Thoracic aorta (tissue), 2 donors: ENCODE data around the gene FHIT. TPM values are rescaled to one million over a fixed set of nuclear protein-coding genes. Genes with fewer than 3 reads are reported as not detected.

ENCODE experiments used
- ATAC-seq: fragments of 150-250 bp; one replicate; pipeline ENCODE4 v1.8.0; 2017; ENCODE audit warnings: low read depth; ENCODE audit not compliant: insufficient number of reproducible peaks, low FRiP score
- DNase-seq: peaks from one replicate; pipeline ENCODE4 v3.0.0-alpha.2; 2020; ENCODE audit warnings: low spot score
- H3K27ac ChIP-seq, 2 donors: fragments of 200-600 bp; sonication (generic); 1 replicate in 1 of 2; 2 replicates in 1 of 2; pipeline ENCODE4 v1.5.1; 2016; ENCODE audit warnings: mild to moderate bottlenecking in 2 of 2, moderate library complexity in 2 of 2
- H3K27me3 ChIP-seq: fragments of 200-600 bp; sonication (generic); replicated peaks from 2 replicates; pipeline ENCODE4 v1.6.0; 2016; ENCODE audit warnings: mild to moderate bottlenecking; ENCODE audit not compliant: insufficient read depth
- H3K36me3 ChIP-seq: fragments of 200-600 bp; sonication (generic); one replicate; pipeline ENCODE4 v1.5.1; 2016
- H3K4me1 ChIP-seq, 2 donors: fragments of 200-600 bp; sonication (generic); 1 replicate in 1 of 2; 2 replicates in 1 of 2; pipeline versions ENCODE4 v1.5.1 to v1.6.0; 2016; ENCODE audit warnings: low read depth in 2 of 2, mild to moderate bottlenecking in 1 of 2; ENCODE audit not compliant: control insufficient read depth in 1 of 2
- H3K4me3 ChIP-seq: fragments of 200-600 bp; sonication (generic); 2 replicates; pipeline ENCODE4 v1.5.1; 2016; ENCODE audit warnings: mild to moderate bottlenecking
- H3K9me3 ChIP-seq: fragments of 200-600 bp; sonication (generic); 2 replicates; pipeline ENCODE4 v1.5.1; 2016
- CTCF ChIP-seq: fragments of 200-600 bp; sonication (generic); IDR thresholded peaks from one replicate; pipeline ENCODE4 v1.5.1; 2019; ENCODE audit warnings: antibody characterized with exemption
- total RNA-seq, 2 donors: library from RNA; depleted of rRNA; stranded (reverse); fragments of >200 nt; gene quantifications; one replicate each; pipeline versions ENCODE4 v1.1.0 to v1.2.3, GENCODE V29; 2016

The FHIT gene
- total RNA-seq, 2 donors from 2014 or later: 2.0 to 2.3 TPM

DNA sequence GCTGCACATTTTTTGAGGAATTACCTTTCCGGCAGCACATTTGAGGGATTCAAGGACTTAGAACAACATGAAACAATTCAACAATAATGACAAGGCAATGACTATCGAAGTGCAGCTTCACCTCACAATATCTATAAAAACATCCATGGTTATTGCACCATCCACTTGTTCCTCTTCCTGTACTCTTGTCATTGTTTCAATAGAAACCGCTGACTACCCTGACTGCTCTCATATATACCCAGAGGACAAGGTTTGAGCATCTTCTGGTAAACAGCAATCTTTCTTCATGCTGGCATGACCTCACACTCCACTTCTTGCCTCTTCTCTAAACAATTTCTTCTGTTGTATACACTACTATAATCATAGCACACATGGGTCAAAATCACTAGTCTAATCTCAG is 864.9 kb downstream of the FHIT start:
- ATAC-seq: no peak
- Histone ChIP-seq H3K36me3 (no peaks in the 10 kb centered on the region), H3K4me3 (no peak overlapping the region), H3K4me1 (no peaks in the 10 kb centered on the region), H3K27ac (no peak overlapping the region), H3K9me3 (no peaks in the 10 kb centered on the region), H3K27me3 (no peaks in the 10 kb centered on the region)
- DNase-seq: no peak
- no peak for TF ChIP-seq CTCF

- DNase-seq (no peak), ATAC-seq (no peak)
- H3K4me1 ChIP-seq: no peaks in the 10 kb centered on the region
- H3K9me3 ChIP-seq: no peaks in the 10 kb centered on the region
- H3K27ac ChIP-seq: no peak overlapping the region
- no peak for TF ChIP-seq CTCF
- H3K4me3 ChIP-seq: no peak overlapping the region
- no peaks in the 10 kb centered on the region for H3K36me3 ChIP-seq
- no peaks in the 10 kb centered on the region for H3K27me3 ChIP-seq
Observed at GRCh38 chr3:60384341-60384740, 866.9 kb downstream of the FHIT start.

DNA sequence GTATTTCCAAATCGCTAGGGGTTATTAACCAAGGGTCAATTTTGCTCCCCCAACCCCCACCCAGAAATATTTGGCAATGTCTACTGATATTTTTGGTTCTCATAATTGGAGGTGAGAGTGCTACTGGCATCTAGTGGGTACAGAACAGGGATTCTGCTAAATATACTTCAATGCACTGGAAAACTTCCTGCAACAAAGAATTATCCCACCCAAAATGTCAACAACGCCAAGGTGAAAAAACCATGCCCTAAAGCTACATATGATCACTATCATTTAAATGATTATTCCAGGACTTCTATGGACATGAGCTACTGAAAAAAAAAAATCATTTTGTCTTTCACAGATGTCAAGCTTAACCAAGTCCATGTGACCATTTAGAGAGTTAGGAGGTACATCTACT is 867.9 kb downstream of the FHIT start:
- Histone ChIP-seq H3K9me3 (no peaks in the 10 kb centered on the region), H3K36me3 (no peaks in the 10 kb centered on the region), H3K4me3 (no peak overlapping the region), H3K27me3 (no peaks in the 10 kb centered on the region), H3K27ac (no peak overlapping the region), H3K4me1 (no peaks in the 10 kb centered on the region)
- no peak for TF ChIP-seq CTCF
- ATAC-seq (no peak), DNase-seq (no peak)

GRCh38 chr3:60366486-60366885 is 884.8 kb downstream of the FHIT start:
- H3K27me3 ChIP-seq: no peaks in the 10 kb centered on the region
- no peak overlapping the region for H3K4me3 ChIP-seq
- H3K27ac ChIP-seq: no peak overlapping the region
- DNase-seq: no peak
- TF ChIP-seq CTCF: no peak
- H3K36me3 ChIP-seq: no peaks in the 10 kb centered on the region
- H3K4me1 ChIP-seq: peaks cover 4 to 7% of the 10 kb centered on the region in 2 donors
- no peaks in the 10 kb centered on the region for H3K9me3 ChIP-seq
- no peak for ATAC-seq

DNA sequence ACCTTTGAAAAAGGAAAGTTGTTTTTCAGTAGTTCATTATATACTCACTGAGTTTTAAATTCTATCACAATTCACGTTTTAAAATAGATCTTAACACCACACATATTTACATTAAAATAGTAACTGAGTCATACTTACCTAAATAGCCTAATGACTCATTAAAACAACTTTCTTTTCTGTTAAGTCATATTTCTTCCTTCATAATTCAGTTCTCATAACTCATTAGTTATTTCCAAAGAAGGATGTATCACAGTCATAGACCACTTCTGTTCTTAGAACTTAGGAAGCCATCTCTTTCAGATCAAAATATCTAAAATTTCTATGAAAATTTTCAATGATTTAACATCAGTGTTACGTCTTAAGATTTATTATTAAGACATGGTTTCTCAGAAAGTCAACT is 885.9 kb downstream of the FHIT start:
- Histone ChIP-seq H3K36me3 (no peaks in the 10 kb centered on the region), H3K9me3 (no peaks in the 10 kb centered on the region), H3K27me3 (no peaks in the 10 kb centered on the region), H3K27ac (peak overlapping the region in 1 of 2 donors; percentile 34), H3K4me1 (peaks cover 4 to 7% of the 10 kb centered on the region in 2 donors), H3K4me3 (no peak overlapping the region)
- no peak for DNase-seq
- TF ChIP-seq CTCF: no peak
- peak; percentile 67 for ATAC-seq
